CD14-positive monocyte (primary cell): ENCODE results near the gene SMG6. TPM values are rescaled to one million over a fixed set of nuclear protein-coding genes. Genes with fewer than 3 reads are reported as not detected.

Experiments used
- DNase-seq, 3 donors: peaks; one replicate each; pipeline ENCODE4 v3.0.0-alpha.2; 2011 to 2022
- H2AFZ ChIP-seq: 2 replicates; pipeline ENCODE4 v1.6.0; 2012; ENCODE audit warnings: mild to moderate bottlenecking, low read depth, low read length, inconsistent platforms; ENCODE audit not compliant: insufficient read depth, poor library complexity, severe bottlenecking
- H3K27ac ChIP-seq, 2 donors: 1 replicate in 1 of 2; 2 replicates in 1 of 2; pipeline ENCODE4 v1.5.1; 2012 to 2013; ENCODE audit warnings: low read length in 2 of 2, control low read depth in 1 of 2, inconsistent platforms in 1 of 2, low read depth in 1 of 2, mild to moderate bottlenecking in 1 of 2
- H3K27me3 ChIP-seq, 2 donors: one replicate each; pipeline versions ENCODE4 v1.6.0 to v1.6.1; 2011 to 2013; ENCODE audit warnings: low read length in 2 of 2; ENCODE audit not compliant: control insufficient read depth in 2 of 2, insufficient read depth in 2 of 2
- H3K36me3 ChIP-seq, 2 donors: replicated peaks in 1 of 2; 1 replicate in 1 of 2; 2 replicates in 1 of 2; pipeline versions ENCODE4 v1.5.1 to v1.6.1; 2012 to 2013; ENCODE audit warnings: low read length in 2 of 2, control low read depth in 1 of 2, inconsistent platforms in 1 of 2, mild to moderate bottlenecking in 1 of 2; ENCODE audit not compliant: insufficient read depth in 2 of 2, control insufficient read depth in 1 of 2
- H3K4me1 ChIP-seq, 2 donors: 1 replicate in 1 of 2; 2 replicates in 1 of 2; pipeline versions ENCODE4 v1.5.1 to v1.6.1; 2012 to 2013; ENCODE audit warnings: low read length in 2 of 2, control low read depth in 1 of 2, inconsistent platforms in 1 of 2, mild to moderate bottlenecking in 1 of 2, moderate library complexity in 1 of 2; ENCODE audit not compliant: insufficient read depth in 2 of 2, control insufficient read depth in 1 of 2
- H3K4me2 ChIP-seq: replicated peaks from 2 replicates; pipeline ENCODE3; 2012; ENCODE audit warnings: low read length, moderate library complexity, mild to moderate bottlenecking; ENCODE audit not compliant: poor library complexity, severe bottlenecking; ENCODE audit errors: extremely low read depth
- H3K4me3 ChIP-seq, 3 experiments: fragments of 200-600 bp in 1 of 3; sonication (generic) in 1 of 3; replicated peaks in 1 of 3; 1 replicate in 2 of 3; 2 replicates in 1 of 3; pipeline ENCODE4 v1.5.1; 2011 to 2013; ENCODE audit warnings: low read length in 3 of 3, mild to moderate bottlenecking in 3 of 3, control low read depth in 2 of 3, low read depth in 2 of 3, inconsistent platforms in 1 of 3, moderate library complexity in 1 of 3
- H3K79me2 ChIP-seq: 2 replicates; pipeline ENCODE4 v1.6.0; 2012; ENCODE audit warnings: mild to moderate bottlenecking, control low read depth, inconsistent platforms, low read length, moderate library complexity; ENCODE audit not compliant: insufficient read depth
- H3K9ac ChIP-seq: 2 replicates; pipeline ENCODE4 v1.6.0; 2017; ENCODE audit warnings: low read length, mild to moderate bottlenecking; ENCODE audit not compliant: insufficient read depth, poor library complexity, severe bottlenecking
- H3K9me3 ChIP-seq, 2 donors: replicated peaks in 1 of 2; 1 replicate in 1 of 2; 2 replicates in 1 of 2; pipeline versions ENCODE4 v1.5.1 to v1.6.1; 2012 to 2013; ENCODE audit warnings: low read length in 2 of 2, control low read depth in 1 of 2; ENCODE audit not compliant: control insufficient read depth in 1 of 2, insufficient read depth in 1 of 2
- H4K20me1 ChIP-seq: 2 replicates; pipeline ENCODE4 v1.6.0; 2012; ENCODE audit warnings: mild to moderate bottlenecking, low read length, control low read depth, moderate library complexity; ENCODE audit not compliant: insufficient read depth
- H3K27ac Mint-ChIP-seq, 7 donors: one replicate each; pipeline ENCODE4 v1.8.0; 2020; ENCODE audit warnings: mild to moderate bottlenecking in 7 of 7, mixed read lengths in 7 of 7, moderate library complexity in 6 of 7, inconsistent platforms in 2 of 7
- H3K27me3 Mint-ChIP-seq, 3 donors: one replicate each; pipeline ENCODE4 v1.8.0; 2021 to 2022; ENCODE audit warnings: low read depth in 3 of 3, mild to moderate bottlenecking in 3 of 3, mixed read lengths in 3 of 3, moderate library complexity in 3 of 3, inconsistent platforms in 1 of 3
- H3K36me3 Mint-ChIP-seq, 2 donors: one replicate each; pipeline ENCODE4 v1.8.0; 2020; ENCODE audit warnings: mixed read lengths in 2 of 2, inconsistent platforms in 1 of 2, mild to moderate bottlenecking in 1 of 2
- H3K4me1 Mint-ChIP-seq: one replicate; pipeline ENCODE4 v1.8.0; 2020; ENCODE audit warnings: mild to moderate bottlenecking, mixed read lengths
- H3K4me3 Mint-ChIP-seq, 2 donors: one replicate each; pipeline ENCODE4 v1.8.0; 2020; ENCODE audit warnings: mild to moderate bottlenecking in 2 of 2, mixed read lengths in 2 of 2, moderate library complexity in 1 of 2
- H3K9me3 Mint-ChIP-seq, 7 donors: one replicate each; pipeline ENCODE4 v1.8.0; 2020 to 2022; ENCODE audit warnings: mixed read lengths in 7 of 7, mild to moderate bottlenecking in 6 of 7, moderate library complexity in 6 of 7, inconsistent platforms in 2 of 7
- WGBS: methylation state at CpG from one replicate; pipeline ENCODE4 v1.1.5; 2013; ENCODE audit warnings: missing lambda C conversion rate; ENCODE audit not compliant: insufficient coverage; 5-methylcytosine and 5-hydroxymethylcytosine counted together
- intact Hi-C, 2 donors: fragments of 100-400 bp; cut with micrococcal nuclease; formaldehyde crosslinking; loops; one replicate each; pipeline versions ENCODE4 v1.15.0 to v1.15.1; 2023
- polyA plus RNA-seq, 3 donors: library from polyadenylated mRNA; depleted of rRNA in 1 of 3; unstranded in 2 of 3; stranded (reverse) in 1 of 3; fragments of 300-500 nt in 2 of 3; fragments of >200 nt in 1 of 3; fragmentation: Illumina TruSeq in 2 of 3; gene quantifications; 1 replicate in 2 of 3; 2 replicates in 1 of 3; pipeline ENCODE4 v1.2.3, GENCODE V29; 2012 to 2021
- TF ChIP-seq, protein P1 (sequence below): fragments of 200-600 bp; IDR thresholded peaks from one replicate; pipeline ENCODE4 v1.8.0; 2022; ENCODE audit warnings: antibody characterized with exemption, mild to moderate bottlenecking

The SMG6 gene
- polyA plus RNA-seq, 3 donors = 0.67 to 7.1 (median 1.1) TPM

DNA sequence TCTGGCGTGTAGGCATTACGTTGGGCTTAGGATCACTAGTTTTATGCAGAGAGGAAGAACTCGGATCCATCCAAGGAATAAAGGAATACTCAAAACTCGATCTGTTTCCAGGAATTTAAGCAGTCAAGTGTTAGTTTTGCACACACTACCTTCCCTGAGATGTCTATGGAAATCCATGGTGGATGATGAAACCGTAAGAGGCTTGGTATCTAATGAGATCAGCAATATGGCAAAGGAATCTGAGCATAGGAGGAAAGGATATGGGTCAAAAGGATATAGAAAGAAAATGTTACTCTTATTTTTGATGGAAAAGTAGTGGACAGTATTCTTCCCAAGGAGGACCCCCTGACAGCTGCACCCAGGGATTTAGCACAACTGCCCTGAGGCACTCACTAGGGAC lies 59.6 kb downstream of the SMG6 start:
- intact Hi-C loops = loop anchor here (1.0 to 10.0 kb wide), 4 partner anchors 87 to 339 kb away; partner anchors contain the start of gene HIC1 (in 1 of the 2)
- Histone ChIP-seq H3K79me2 (no peaks in the 10 kb centered on the region), H3K36me3 (peaks cover 21 to 51% of the 10 kb centered on the region in 2 donors), H3K4me2 (no peak overlapping the region), H3K9ac (no peak overlapping the region), H2AFZ (no peak overlapping the region), H3K27me3 (no peaks in the 10 kb centered on the region), H3K27ac (no peak overlapping the region), H3K4me1 (no peaks in the 10 kb centered on the region), H4K20me1 (peaks cover 10% of the 10 kb centered on the region), H3K9me3 (no peaks in the 10 kb centered on the region), H3K4me3 (no peak overlapping the region)
- TF ChIP-seq, protein P1, sequence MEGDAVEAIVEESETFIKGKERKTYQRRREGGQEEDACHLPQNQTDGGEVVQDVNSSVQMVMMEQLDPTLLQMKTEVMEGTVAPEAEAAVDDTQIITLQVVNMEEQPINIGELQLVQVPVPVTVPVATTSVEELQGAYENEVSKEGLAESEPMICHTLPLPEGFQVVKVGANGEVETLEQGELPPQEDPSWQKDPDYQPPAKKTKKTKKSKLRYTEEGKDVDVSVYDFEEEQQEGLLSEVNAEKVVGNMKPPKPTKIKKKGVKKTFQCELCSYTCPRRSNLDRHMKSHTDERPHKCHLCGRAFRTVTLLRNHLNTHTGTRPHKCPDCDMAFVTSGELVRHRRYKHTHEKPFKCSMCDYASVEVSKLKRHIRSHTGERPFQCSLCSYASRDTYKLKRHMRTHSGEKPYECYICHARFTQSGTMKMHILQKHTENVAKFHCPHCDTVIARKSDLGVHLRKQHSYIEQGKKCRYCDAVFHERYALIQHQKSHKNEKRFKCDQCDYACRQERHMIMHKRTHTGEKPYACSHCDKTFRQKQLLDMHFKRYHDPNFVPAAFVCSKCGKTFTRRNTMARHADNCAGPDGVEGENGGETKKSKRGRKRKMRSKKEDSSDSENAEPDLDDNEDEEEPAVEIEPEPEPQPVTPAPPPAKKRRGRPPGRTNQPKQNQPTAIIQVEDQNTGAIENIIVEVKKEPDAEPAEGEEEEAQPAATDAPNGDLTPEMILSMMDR = no peak
- peaks cover 51 to 54% of the 10 kb centered on the region in 2 donors for H3K36me3 Mint-ChIP-seq
- WGBS = 96% methylated on average over 4 of the region's 5 CpGs
- no peak overlapping the region for H3K27ac Mint-ChIP-seq
- no peaks in the 10 kb centered on the region for H3K4me1 Mint-ChIP-seq
- no peak for DNase-seq
- no peak overlapping the region for H3K4me3 Mint-ChIP-seq
- H3K27me3 Mint-ChIP-seq = no peaks in the 10 kb centered on the region
- no peaks in the 10 kb centered on the region for H3K9me3 Mint-ChIP-seq

DNA sequence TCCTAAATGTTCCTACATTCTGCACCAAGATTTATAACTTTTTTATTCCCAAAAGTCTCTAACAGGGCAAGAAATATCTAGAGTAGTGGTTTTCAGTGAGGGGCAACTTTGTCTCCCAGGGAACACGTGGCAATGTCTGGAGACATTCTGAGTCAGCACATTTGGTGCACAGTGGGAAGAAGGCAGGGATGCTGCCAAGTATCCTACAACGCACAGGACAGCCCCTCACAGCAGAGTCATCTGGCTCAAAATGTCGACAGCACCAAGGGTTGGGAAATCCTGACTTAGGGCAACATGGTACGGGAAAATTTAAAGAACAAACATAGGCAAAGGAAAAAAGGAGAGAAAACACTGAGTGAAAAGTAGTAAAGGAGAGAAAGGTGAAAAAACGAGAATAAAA lies 61.8 kb downstream of the SMG6 start:
- H3K4me1 Mint-ChIP-seq = no peaks in the 10 kb centered on the region
- peaks cover 0 to 4% (median 0%) of the 10 kb centered on the region in 3 donors for H3K27me3 Mint-ChIP-seq
- no peak for DNase-seq
- peaks cover 10% of the 10 kb centered on the region for H4K20me1 ChIP-seq
- H3K36me3 ChIP-seq = peaks cover 24 to 69% of the 10 kb centered on the region in 2 donors
- no peaks in the 10 kb centered on the region for H3K4me1 ChIP-seq
- H3K4me2 ChIP-seq = no peak overlapping the region
- no peak overlapping the region for H3K4me3 Mint-ChIP-seq
- intact Hi-C loops = loop anchor here (5.0 to 10.0 kb wide), 2 partner anchors 85 to 337 kb away; no protein-coding TSS in a partner anchor
- no peak overlapping the region for H3K9ac ChIP-seq
- no peak overlapping the region for H2AFZ ChIP-seq
- TF ChIP-seq, protein P1 = no peak
- H3K9me3 ChIP-seq = no peaks in the 10 kb centered on the region
- H3K27ac Mint-ChIP-seq = no peak overlapping the region
- no peaks in the 10 kb centered on the region for H3K9me3 Mint-ChIP-seq
- peaks cover 54 to 62% of the 10 kb centered on the region in 2 donors for H3K36me3 Mint-ChIP-seq
- H3K27me3 ChIP-seq = no peaks in the 10 kb centered on the region
- no CpG with 5 or more reads among the region's 5 CpGs for WGBS
- no peak overlapping the region for H3K27ac ChIP-seq
- no peak overlapping the region for H3K4me3 ChIP-seq
- H3K79me2 ChIP-seq = no peaks in the 10 kb centered on the region
